SK-N-SH treated with all-trans-retinoic acid at 6 μM for 48 hours (cell line): ENCODE results near the gene NTN3.

Experiments
- ATAC-seq: fragments of 200-7000 bp; cut with Tn5 transposase; 3 replicates; pipeline ENCODE4 v1.9.1; 2020; ENCODE audit warnings: mild to moderate bottlenecking, moderate library complexity
- ARNTL ChIP-seq: fragments of 450-650 bp; formaldehyde crosslinking; IDR thresholded peaks from 2 replicates; pipeline ENCODE4 v1.5.0; 2020; ENCODE audit warnings: low read depth, mild to moderate bottlenecking, moderate library complexity, borderline replicate concordance
- BACH2 ChIP-seq: fragments of 250-450 bp; sonication (Bioruptor Pico); IDR thresholded peaks from 2 replicates; pipeline ENCODE4 v1.9.0; 2021; ENCODE audit warnings: mild to moderate bottlenecking, borderline replicate concordance
- CSDC2 ChIP-seq: fragments of 250-450 bp; sonication (Bioruptor Pico); IDR thresholded peaks from 2 replicates; pipeline ENCODE4 v1.5.0; 2020; ENCODE audit warnings: mild to moderate bottlenecking, moderate library complexity
- CSRNP3 ChIP-seq: fragments of 250-450 bp; sonication (Bioruptor Pico); IDR thresholded peaks from 2 replicates; pipeline ENCODE4 v1.5.1; 2021; ENCODE audit warnings: mild to moderate bottlenecking, moderate library complexity
- GLIS3 ChIP-seq: fragments of 250-450 bp; sonication (Bioruptor Pico); IDR thresholded peaks from 2 replicates; pipeline ENCODE4 v1.5.0; 2020; ENCODE audit warnings: mild to moderate bottlenecking, moderate library complexity
- ISL1 ChIP-seq: fragments of 250-450 bp; sonication (Bioruptor Pico); IDR thresholded peaks from 2 replicates; pipeline ENCODE4 v2.1.2; 2022; ENCODE audit warnings: mild to moderate bottlenecking, moderate library complexity
- OSR1 ChIP-seq: fragments of 250-450 bp; sonication (Bioruptor Pico); IDR thresholded peaks from 2 replicates; pipeline ENCODE4 v1.8.0; 2022; ENCODE audit warnings: moderate library complexity, mild to moderate bottlenecking, inconsistent platforms
- PATZ1 ChIP-seq: fragments of 250-450 bp; sonication (Bioruptor Pico); IDR thresholded peaks from 2 replicates; pipeline ENCODE4 v1.8.0; 2020; ENCODE audit warnings: mild to moderate bottlenecking, moderate library complexity, borderline replicate concordance
- POU6F1 ChIP-seq: fragments of 250-450 bp; sonication (Bioruptor Pico); IDR thresholded peaks from 2 replicates; pipeline ENCODE4 v1.8.0; 2021; ENCODE audit warnings: low read depth, mild to moderate bottlenecking, moderate library complexity, borderline replicate concordance
- PPARA ChIP-seq: fragments of 250-450 bp; sonication (Bioruptor Pico); IDR thresholded peaks from 2 replicates; pipeline ENCODE4 v1.5.0; 2020; ENCODE audit warnings: mild to moderate bottlenecking, borderline replicate concordance
- RARB ChIP-seq: fragments of 250-450 bp; sonication (Bioruptor Pico); IDR thresholded peaks from 2 replicates; pipeline ENCODE4 v1.8.0; 2021; ENCODE audit warnings: mild to moderate bottlenecking, moderate library complexity
- SNAI2 ChIP-seq: fragments of 250-450 bp; sonication (Bioruptor Pico); IDR thresholded peaks from 2 replicates; pipeline ENCODE4 v1.5.0; 2020; ENCODE audit warnings: mild to moderate bottlenecking, moderate library complexity
- TCF4 ChIP-seq: fragments of 250-450 bp; sonication (Bioruptor Pico); IDR thresholded peaks from 2 replicates; pipeline ENCODE4 v1.8.0; 2021; ENCODE audit warnings: mild to moderate bottlenecking, moderate library complexity, borderline replicate concordance
- TOX ChIP-seq: fragments of 250-450 bp; sonication (Bioruptor Pico); IDR thresholded peaks from 2 replicates; pipeline ENCODE4 v1.8.0; 2021; ENCODE audit warnings: mild to moderate bottlenecking, moderate library complexity, borderline replicate concordance
- TSHZ2 ChIP-seq: fragments of 250-450 bp; sonication (Bioruptor Pico); IDR thresholded peaks from 2 replicates; pipeline ENCODE4 v1.5.0; 2020; ENCODE audit warnings: mild to moderate bottlenecking, moderate library complexity
- ZC3H10 ChIP-seq: fragments of 250-450 bp; sonication (Bioruptor Pico); IDR thresholded peaks from 2 replicates; pipeline ENCODE4 v1.5.1; 2021; ENCODE audit warnings: mild to moderate bottlenecking, moderate library complexity
- ZFP30 ChIP-seq: fragments of 450-650 bp; formaldehyde crosslinking; IDR thresholded peaks from 2 replicates; pipeline ENCODE4 v1.5.0; 2022; ENCODE audit warnings: mild to moderate bottlenecking, moderate library complexity
- ZNF565 ChIP-seq: fragments of 450-650 bp; formaldehyde crosslinking; conservative IDR thresholded peaks from 2 replicates; pipeline ENCODE4 v1.5.0; 2020; ENCODE audit warnings: low read depth, mild to moderate bottlenecking, moderate library complexity
- ZNF70 ChIP-seq: fragments of 450-650 bp; formaldehyde crosslinking; IDR thresholded peaks from 2 replicates; pipeline ENCODE4 v1.5.0; 2020; ENCODE audit warnings: mild to moderate bottlenecking, moderate library complexity
- ZNF8 ChIP-seq: fragments of 450-650 bp; formaldehyde crosslinking; IDR thresholded peaks from 2 replicates; pipeline ENCODE4 v1.5.0; 2020; ENCODE audit warnings: mild to moderate bottlenecking, moderate library complexity

NTN3 gene

GRCh38 chr16:2467528-2468232 lies 3.4 kb upstream of the NTN3 start:
- ATAC-seq = peak; percentile 65
- no peak for TF ChIP-seq POU6F1 (CRISPR knock-in tag)
- TF ChIP-seq PATZ1 (CRISPR knock-in tag) = no peak
- TF ChIP-seq OSR1 (CRISPR knock-in tag) = no peak
- TF ChIP-seq CSDC2 (CRISPR knock-in tag) = no peak
- no peak for TF ChIP-seq CSRNP3
- no peak for TF ChIP-seq ZNF70 (CRISPR knock-in tag)
- TF ChIP-seq ZNF565 (CRISPR knock-in tag) = no peak
- no peak for TF ChIP-seq ZC3H10 (CRISPR knock-in tag)
- TF ChIP-seq TCF4 (CRISPR knock-in tag) = no peak
- TF ChIP-seq ARNTL (CRISPR knock-in tag) = no peak
- TF ChIP-seq RARB = no peak
- TF ChIP-seq ZFP30 (CRISPR knock-in tag) = no peak
- TF ChIP-seq ISL1 (CRISPR knock-in tag) = no peak
- TF ChIP-seq GLIS3 (CRISPR knock-in tag) = no peak
- no peak for TF ChIP-seq TOX (CRISPR knock-in tag)
- TF ChIP-seq ZNF8 = no peak
- TF ChIP-seq TSHZ2 (CRISPR knock-in tag) = no peak
- TF ChIP-seq SNAI2 = no peak
- no peak for TF ChIP-seq BACH2

- peak; percentile 32 for ATAC-seq
- TF ChIP-seq ISL1 (CRISPR knock-in tag) (no peak), PPARA (CRISPR knock-in tag) (no peak), ZNF70 (CRISPR knock-in tag) (no peak), TCF4 (CRISPR knock-in tag) (no peak), ZNF8 (no peak), OSR1 (CRISPR knock-in tag) (no peak), GLIS3 (CRISPR knock-in tag) (no peak), SNAI2 (no peak), PATZ1 (CRISPR knock-in tag) (no peak), ZC3H10 (CRISPR knock-in tag) (no peak), TOX (CRISPR knock-in tag) (no peak), CSRNP3 (no peak)
Observed at GRCh38 chr16:2468233-2468724, 2.8 kb upstream of the NTN3 start.
